Hair follicular keratinocyte (primary cell): ENCODE measurements around the gene EPHB4. TPM values are rescaled to one million over a fixed set of nuclear protein-coding genes. Genes with fewer than 3 reads are reported as not detected.

Experiments
- total RNA-seq: library from RNA; depleted of rRNA; stranded (reverse); fragments of >200 nt; gene quantifications from 2 replicates; pipeline ENCODE4 v1.2.3, GENCODE V29; 2015

The EPHB4 gene
- 81.7 and 95.8 TPM in 2 replicates for total RNA-seq

DNA sequence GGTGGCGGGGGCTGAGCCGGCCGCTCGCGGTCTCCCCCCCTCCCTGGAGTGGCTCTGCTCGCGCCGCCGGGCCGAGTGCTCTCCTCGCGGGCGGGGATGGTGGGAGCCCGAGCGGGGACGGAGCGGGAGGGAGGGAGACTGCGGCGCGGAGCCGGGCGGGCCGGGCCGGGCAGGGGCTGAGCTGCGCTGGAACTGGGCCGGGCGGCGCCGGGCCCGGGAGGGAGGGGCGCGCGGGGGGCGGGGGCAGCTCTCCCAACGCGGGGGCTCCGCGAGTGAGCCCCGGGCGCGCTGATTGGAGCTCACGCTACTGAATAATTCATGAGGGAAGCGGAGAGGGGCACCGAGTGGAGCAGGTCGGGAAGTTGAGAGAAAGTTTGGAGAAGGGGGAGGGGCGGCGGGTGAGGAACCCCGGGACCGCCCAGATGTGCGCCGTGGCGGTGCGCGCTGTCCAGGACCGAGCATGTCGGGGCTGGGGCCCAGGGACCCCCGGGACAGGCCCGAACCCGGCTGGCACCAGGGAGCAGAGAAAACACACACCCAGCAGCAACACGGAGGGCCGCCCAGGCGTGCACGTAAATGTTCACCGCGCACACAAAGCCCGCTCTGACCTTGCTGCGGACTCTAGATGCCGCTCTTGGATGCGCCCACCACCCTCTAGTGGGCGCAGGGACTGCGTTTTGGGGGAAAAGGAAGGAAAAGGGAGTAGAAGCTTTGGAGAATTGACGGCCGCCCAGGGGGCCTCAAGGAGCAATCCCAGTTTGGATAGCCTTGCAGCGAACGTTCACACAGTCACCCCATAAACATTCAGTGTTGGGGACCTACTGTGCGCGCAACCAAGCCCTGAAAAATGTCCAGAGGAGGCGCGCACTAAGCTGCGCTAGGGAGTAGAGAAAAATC is at the start of gene EPHB4:
TSS of gene EPHB4 (minus strand) at position 194 of the 897 bp plus-strand sequence. CDS start 493 bp downstream, outside the sequence.

GRCh38 chr7:100874577-100875355 is 47.4 kb upstream of the EPHB4 start, which contains the start of gene SRRT:
TSS of gene SRRT (plus strand) at chr7:100875103. CDS start at chr7:100875591, 488 bp downstream.

DNA sequence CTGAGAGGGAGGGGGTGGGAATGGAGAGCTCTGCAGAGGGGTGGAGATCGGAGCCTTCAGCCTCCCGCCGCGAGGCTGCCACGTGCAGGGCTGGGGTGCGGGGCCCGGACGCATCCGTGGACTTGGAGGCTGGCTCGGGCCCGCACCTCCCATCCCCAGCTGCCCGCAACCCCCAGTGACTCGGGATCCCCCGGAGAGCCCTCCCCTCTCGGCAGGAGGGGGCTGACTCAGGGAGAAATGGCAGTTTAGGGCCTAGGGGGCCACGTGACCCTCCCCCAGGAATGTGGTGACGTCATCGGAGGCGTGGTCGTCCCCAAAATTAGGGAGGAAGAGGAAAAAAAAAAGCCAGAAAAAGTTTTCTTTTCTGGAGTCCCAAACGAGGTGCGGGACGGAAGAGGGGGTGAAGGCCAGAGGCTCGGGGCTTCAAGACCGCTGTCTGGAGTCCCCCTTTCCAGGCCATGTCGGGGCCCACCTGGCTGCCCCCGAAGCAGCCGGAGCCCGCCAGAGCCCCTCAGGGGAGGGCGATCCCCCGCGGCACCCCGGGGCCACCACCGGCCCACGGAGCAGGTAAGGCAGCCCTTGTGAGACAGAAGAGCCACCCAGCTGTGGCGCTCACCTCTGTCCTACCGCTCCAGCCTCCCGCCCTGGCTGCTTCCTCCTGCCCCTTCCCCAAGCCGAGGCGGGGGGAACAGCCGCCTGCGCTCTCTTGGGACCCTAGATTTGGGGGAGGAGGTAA is 39.9 kb upstream of the EPHB4 start, which contains the start of gene TRIP6:
TSS of gene TRIP6 (plus strand) at position 348 of the 736 bp plus-strand sequence. CDS start at position 459, 111 bp downstream.

DNA sequence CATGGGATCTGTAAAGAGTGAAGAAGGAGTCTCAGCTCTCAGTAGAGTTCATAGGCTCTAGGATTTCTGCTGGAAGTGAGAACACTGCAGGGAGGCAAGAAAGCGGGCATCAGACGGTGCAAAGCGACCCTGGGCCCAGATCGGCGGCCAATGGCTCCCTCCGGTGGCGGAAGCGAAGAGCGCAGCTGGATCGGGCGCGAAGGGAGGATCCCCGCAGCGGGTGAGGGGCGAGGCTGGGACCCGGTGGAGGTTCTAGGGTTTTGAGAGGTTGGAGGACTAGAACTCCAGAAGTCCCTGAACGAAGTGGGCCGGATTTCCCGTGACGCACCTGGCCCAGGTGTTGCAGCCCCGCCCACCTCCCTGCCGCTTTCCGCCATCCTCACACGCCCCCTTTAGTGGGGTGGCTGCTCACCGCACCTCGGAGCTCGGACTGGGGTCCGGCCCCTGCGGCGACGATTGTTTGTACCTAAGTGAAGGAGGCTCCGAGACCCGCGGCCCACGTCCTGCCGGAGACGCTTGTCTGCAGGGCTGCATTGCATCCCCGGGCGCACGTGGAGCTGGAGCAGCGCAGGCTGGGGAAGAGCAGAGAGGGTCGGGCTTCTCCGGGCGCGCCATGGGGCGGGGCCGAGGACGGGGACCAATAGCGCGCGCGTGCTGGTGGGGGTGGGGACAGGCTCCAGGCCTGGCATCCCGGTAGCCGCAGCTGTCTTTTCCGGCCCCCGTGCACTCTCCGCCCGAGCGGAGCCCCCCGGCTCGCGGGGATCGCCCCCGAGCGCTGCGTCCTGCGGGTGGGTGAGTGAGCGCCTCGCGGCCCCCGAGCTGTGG is 24.9 kb upstream of the EPHB4 start, which contains the start of gene SLC12A9:
TSS of gene SLC12A9 (plus strand) at position 666 of the 825 bp plus-strand sequence. CDS start 1,485 bp downstream, outside the sequence.

Other genes with a start within 250 kb of the EPHB4 start
- 21.2 and 26.6 TPM in 2 replicates for gene LRCH4, start 241.4 kb downstream of the EPHB4 start, total RNA-seq
- gene FBXO24, start 241.2 kb downstream of the EPHB4 start, total RNA-seq: 0.65 and 0.70 TPM in 2 replicates
- gene PCOLCE, start 225.2 kb downstream of the EPHB4 start, total RNA-seq: 1.5 and 5.0 TPM in 2 replicates
- 12.3 and 13.0 TPM in 2 replicates for gene MOSPD3, start 215.0 kb downstream of the EPHB4 start, total RNA-seq
- 0.11 and 0.39 TPM in 2 replicates for gene TFR2, start 186.0 kb downstream of the EPHB4 start, total RNA-seq
- gene ACTL6B, start 171.1 kb downstream of the EPHB4 start, total RNA-seq: not detected in 2 replicates
- 257 and 267 TPM in 2 replicates for gene GNB2, start 153.8 kb downstream of the EPHB4 start, total RNA-seq
- 7.9 and 9.4 TPM in 2 replicates for gene GIGYF1, start 133.3 kb downstream of the EPHB4 start, total RNA-seq
- gene POP7, start 121.4 kb downstream of the EPHB4 start, total RNA-seq: 40.1 and 58.6 TPM in 2 replicates
- not detected in 2 replicates for gene EPO, start 107.1 kb downstream of the EPHB4 start, total RNA-seq
- under 0.01 TPM in 1 of 2 replicates, not detected in the other for gene ZAN, start 93.9 kb downstream of the EPHB4 start, total RNA-seq
- 16.4 and 18.4 TPM in 2 replicates for gene SLC12A9, start 25.2 kb upstream of the EPHB4 start, total RNA-seq
- gene TRIP6, start 39.9 kb upstream of the EPHB4 start, total RNA-seq: 151 and 191 TPM in 2 replicates
- gene SRRT, start 47.6 kb upstream of the EPHB4 start, total RNA-seq: 44.3 and 90.3 TPM in 2 replicates
- 3.0 and 6.3 TPM in 2 replicates for gene UFSP1, start 62.2 kb upstream of the EPHB4 start, total RNA-seq
- 0.31 TPM in 1 of 2 replicates, not detected in the other for gene ACHE, start 68.4 kb upstream of the EPHB4 start, total RNA-seq
- gene MUC3A, start 122.0 kb upstream of the EPHB4 start, total RNA-seq: not detected in 2 replicates
- gene MUC12, start 142.0 kb upstream of the EPHB4 start, total RNA-seq: 1.7 TPM in 1 of 2 replicates, not detected in the other
- gene MUC17, start 192.6 kb upstream of the EPHB4 start, total RNA-seq: not detected in 2 replicates